Pulmonary artery endothelial cell (primary cell): ENCODE data around the gene TSPAN13. TPM values are rescaled to one million over a fixed set of nuclear protein-coding genes. Genes with fewer than 3 reads are reported as not detected.

Experiments
- DNase-seq: peaks from one replicate; pipeline ENCODE4 v3.0.0-alpha.2; 2011; ENCODE audit warnings: low read depth, low spot score
- total RNA-seq: library from RNA; depleted of rRNA; stranded (reverse); fragments of >200 nt; gene quantifications from 2 replicates; pipeline ENCODE4 v1.2.3, GENCODE V29; 2014

The TSPAN13 gene
- 19.4 and 24.6 TPM in 2 replicates for total RNA-seq

DNA sequence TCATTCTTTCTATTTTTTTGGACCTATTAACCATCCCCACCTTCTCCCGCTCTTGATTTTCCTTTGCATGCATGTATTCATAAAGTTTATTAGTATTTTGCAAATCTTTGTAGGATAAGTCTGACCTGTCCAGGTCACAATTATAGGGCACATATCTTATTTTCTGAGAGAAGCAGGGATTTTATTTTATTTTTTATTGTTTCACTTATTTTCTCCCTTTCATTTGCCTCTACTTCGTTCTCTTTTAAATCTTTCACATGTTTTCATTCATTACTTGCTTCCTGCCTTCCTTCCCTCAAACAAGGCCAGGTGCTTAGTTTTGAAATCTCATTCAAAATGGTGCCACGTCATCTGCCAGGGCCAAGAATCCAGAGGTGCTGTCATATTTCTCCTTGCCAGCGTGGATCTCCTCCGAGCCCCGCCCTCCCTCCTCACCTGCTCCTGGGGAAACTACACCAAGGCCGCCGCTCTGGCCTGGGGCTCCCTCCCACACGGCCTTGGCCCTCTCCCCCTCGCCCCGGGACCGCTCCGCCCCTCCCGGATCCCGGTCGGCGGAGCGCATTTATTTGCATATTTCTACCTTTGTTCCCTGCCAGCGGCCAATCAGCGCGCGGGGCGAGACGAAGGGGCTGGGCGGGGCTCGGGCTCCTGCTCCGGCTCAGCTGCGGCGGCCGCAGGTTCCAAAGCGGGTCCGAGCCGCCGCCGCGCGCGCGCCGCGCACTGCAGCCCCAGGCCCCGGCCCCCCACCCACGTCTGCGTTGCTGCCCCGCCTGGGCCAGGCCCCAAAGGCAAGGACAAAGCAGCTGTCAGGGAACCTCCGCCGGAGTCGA lies at the start of gene TSPAN13:
TSPAN13 (plus strand) TSS at position 654 of the 830 bp plus-strand sequence. CDS start 213 bp downstream, outside the sequence.
- DNase-seq = no peak

DNA sequence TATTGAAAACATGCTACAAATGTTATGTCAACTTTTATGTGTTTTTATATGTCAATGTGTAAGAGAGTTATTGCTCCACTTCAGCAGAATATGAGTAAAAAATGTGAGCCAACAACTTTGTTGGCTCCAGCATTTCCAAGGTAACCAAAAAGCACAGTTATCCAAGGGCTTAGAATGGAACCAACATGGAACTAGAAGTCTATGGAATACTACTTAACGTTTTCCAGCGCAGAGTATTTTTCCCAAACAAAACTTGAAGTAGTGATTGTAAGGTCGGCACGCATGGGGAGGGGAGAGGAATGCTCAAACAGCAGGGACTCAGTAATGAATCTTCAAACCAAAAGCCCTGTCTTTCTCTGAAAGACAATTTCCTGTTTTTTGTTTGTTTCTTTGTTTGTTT lies 45.0 kb upstream of the TSPAN13 start:
- no peak for DNase-seq

DNA sequence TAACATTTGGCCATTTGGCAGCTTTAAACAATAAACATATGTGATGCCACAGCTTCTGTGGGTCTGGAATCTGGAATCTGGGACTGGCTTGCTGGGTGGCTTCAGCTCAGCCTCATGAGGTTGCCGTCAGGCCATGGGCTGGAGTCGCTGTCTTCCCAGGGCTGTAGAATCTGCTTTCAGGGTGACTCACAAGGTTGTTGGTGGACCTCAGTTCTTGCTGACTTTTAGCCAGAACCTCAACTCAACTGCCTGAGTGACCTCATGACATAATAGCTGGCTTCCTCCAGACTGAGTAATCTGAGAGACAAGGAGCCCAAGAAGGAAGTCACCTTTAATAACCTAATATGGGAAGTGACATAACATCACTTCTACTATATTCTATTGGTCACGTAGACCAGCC lies 44.6 kb upstream of the TSPAN13 start:
- no peak for DNase-seq

DNA sequence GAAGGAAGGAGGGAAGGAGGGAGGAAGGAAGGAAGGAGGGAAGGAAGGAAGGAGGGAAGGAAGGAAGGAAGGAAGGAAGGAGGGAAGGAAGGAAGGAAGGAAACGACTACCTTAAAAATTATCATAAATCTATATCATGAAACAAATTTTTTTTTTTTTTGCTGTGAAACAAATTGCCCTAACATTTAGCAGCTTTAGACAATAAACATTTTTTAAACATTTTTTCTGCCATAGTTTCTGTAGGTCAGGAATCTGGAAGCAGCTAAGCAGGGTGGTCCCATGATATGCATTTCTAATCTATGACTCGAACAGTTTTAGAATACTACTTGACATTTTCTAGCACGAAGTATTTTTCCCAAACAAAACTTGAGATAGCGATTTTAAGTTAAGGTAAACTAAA lies 42.9 kb upstream of the TSPAN13 start:
- DNase-seq = no peak

DNA sequence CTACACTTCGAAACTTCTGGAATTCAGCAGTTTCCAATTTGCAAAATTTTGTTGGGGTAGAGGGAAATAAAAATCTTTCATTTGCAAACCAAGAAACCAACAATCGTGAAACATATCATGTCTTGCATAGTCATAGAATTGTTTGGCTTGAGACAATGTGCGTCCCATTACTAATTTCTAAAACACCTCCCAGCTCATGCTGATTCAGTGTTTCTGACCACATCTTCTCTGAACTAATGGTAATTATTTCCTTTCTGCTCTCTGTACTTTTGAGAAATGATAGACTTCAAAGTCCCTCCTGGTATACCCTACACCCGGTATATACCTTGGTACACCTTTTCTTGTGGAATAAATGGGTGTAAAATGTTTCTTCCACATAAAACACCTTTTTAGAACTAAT lies 41.8 kb upstream of the TSPAN13 start:
- DNase-seq = no peak

DNA sequence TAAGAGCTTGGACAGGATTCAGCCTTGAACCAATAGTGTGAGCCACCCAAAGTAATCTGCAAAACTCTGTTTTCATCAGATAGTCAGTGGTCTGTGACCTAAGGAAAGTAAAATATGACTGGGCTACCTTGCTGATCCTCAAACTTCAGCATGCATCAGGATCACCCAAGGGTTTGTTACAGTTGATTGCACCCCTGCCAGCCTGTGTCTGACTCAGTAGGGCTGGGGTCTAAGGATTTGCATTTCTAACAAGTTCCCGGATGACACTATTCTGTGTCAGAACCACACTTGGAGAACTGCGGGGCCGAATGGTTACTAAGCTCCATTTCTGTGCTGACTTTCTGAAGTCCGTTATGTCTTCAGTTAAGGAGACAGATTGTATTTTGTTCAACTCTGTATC lies 40.6 kb upstream of the TSPAN13 start:
- DNase-seq = no peak

DNA sequence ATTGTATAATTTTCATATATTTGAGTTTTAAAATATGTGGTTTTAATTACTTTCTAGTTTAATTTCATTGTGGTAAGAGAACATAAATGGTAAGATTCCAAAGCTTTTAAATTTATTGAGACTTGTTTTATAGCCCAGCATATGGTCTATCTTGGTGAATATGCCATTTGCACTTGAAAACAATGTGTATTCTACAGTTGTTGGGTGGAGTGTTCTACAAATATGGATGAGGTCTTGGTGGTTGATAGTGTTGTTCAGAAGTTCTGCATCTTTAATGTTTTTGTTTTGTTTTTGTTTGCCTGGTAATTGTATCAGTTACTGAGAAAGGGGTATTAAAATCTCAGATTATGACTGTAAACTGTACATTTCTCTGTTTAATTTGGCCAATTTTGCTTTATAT lies 37.6 kb upstream of the TSPAN13 start:
- DNase-seq = no peak

DNA sequence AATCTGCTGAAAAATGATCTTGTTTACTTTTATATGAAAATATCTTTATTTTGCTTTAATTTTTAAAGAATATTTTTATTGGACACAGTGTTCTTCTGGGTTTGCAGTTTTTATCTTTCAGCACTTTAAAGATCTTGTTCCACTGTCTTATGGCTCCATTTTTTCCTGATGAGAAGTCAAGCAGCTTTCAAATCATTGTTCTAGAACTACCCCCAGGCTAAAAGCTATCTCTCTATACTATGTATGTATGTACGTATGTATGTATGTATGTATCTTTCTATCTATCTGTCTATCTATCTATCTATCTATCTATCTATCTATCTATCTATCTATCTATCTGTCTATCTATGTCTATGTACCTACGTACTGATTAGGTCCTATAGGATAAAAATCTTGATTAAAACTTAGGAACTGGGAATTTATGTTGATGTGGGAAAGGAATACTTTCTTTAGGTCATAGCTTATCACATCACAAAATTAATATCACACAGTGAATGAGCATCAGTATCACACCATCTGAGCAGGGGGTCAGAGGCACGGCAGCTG lies 35.4 kb upstream of the TSPAN13 start:
- no peak for DNase-seq

DNA sequence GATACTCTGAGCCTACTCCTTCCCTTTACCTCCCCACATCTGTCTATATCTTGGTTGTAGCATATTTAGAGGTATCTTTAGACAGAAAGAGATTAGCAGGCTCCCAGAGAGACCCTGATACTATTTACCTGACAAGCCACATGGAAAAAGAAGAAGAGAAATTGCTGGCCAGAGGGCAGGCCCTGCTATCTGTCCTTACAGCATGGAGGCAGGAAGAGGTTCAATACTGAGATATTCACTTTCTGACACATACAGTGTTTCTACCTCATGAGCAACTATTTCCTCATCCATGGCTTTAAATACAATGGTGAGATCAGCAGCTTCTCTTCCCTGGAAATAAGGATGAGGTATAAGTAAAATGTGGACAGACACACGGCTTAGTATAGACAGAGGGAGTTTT lies 33.9 kb upstream of the TSPAN13 start:
- DNase-seq = no peak

DNA sequence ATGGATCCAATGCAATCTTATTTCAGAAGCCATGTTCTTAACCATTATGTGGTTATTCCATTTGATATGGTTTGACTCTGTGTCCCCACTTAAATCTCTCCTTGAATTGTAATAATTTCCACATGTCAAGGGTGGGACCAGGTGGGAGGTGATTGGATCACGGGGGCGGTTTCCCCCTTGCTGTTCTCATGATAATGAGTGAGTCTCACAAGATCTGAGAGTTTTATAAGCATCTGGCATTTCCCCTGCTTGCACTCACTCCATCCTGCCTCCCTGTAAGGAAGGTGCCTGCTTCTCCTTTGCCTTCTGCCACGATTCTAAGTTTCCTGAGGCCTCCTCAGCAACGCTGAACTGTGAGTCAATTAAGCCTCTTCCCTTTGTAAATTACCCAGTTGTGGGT lies 32.0 kb upstream of the TSPAN13 start:
- no peak for DNase-seq

DNA sequence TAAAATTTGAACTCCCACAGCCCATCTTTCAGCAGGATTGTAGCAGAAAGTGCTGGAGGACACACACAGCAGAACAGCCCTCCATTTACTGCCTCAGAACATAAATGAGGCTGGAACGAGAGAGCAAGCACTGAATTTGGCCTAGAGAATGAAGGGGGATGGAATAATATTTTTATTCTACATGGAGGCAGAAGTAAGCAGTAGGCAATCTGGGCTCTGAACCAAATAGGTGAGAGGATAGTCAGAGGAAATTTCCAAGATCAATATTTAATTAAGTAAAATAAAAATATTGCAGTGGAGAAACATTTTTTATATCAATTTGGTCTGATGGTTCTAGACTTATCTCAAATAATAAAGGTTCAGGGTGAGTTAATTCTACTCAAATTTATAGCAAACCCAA lies 29.2 kb upstream of the TSPAN13 start:
- DNase-seq = no peak

DNA sequence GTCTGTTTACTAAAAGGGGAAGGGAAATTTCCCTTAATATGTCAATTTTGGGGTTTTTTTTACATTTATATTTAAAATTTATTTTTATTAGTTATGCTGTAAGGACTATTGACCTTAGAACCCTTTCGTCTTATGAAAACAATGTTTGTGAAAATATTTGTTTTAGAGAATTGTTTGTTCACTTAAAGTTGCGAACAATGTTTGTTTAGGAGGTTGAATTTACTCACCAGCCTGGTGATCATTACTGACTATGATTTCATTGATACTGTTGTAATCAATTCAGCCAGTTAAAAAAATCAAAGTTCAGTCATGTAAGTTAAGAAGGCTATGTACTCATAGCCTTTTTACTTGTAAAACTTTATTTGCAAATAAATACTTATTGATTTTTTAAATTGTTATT lies 27.4 kb upstream of the TSPAN13 start:
- DNase-seq = no peak

DNA sequence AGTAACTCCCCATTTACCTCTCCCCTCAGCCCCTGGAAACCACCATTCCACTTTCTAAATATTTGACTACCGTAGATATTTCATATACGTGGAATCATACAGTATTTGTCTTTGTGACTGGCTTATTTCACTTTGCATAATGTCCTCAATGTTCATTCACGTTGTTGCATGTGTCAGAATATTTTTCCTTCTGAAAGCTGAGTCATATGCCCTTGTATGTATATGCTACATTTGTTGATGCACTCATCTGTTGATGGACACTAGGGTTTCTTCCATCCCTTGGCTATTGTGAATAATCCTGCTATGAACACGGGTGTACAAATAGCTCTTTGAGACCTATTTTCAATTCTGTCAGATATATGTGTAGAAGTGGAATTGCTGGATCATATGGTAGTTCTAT lies 25.8 kb upstream of the TSPAN13 start:
- DNase-seq = no peak

DNA sequence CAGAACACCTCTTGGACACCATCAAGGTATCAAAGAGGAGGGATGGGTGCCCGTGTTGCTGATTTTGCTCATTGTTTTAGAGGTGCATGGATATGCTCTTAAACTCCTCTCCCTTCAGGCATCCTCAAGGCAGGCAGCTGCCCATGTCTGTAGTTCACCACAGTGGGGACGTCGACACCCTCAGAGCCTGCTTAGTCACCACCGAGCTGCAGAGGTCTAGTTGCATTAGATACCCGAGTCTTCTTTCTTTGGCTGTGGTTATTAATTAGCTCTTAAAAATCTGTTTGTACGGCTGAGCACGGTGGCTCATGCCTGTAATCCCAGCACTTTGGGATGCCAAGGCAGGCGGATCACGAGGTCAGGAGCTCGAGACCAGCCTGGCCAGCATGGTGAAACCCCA lies 24.7 kb upstream of the TSPAN13 start:
- DNase-seq = no peak

DNA sequence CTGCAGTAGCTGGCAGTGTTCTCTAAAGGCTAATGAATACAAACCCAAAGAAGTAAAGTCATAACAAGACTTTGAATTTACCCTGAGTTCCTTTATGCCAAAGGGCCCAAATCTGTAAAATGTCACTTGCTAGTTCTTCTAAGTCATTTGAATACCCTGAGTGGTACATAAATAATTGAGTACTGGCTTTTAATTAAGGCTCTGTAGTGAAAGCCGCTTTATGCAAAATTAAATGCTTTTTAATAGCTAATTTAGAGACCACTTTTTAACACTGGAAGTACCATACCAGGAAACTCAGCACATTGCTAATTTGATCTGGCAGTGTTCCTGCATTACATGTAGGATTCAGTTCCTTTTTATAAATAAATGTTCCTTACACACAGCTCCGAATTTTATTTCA lies 24.0 kb upstream of the TSPAN13 start:
- DNase-seq = no peak

DNA sequence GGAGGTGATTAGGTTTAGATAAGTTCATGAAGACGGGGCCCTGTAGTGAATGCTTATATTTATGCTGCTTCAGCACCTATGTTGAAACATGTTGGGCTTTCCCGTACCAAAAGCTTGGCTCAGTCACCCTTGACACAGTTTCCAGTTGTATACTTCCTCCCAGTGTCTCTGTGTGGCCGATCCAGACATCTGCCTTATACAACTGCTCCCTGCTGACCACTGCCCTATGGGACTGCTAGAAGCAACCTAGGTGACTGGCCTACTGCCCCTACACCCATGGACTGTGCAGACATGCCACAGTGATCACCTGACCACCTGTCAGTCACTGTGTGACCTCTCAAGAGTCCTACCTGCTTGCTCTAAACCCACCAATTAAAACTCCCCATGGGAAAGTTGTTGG lies 22.6 kb upstream of the TSPAN13 start:
- no peak for DNase-seq

DNA sequence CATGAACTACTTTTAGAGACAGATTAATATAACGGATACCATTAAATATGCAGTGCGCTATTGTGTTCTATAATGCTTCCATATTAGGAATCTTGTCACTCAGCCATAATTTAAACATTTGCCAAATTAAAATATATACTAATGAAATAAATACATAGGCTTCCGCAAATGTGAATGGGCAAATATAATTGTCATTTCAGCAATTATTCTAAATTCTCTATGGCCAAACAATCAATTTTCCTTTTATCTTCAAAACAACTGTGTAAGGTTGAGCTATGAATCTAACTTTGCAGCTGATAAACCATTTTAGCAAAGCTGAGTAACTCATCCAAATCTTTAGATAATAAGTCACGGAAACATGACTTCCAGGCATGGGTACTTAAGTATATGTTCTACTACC lies 20.7 kb upstream of the TSPAN13 start:
- DNase-seq = no peak

DNA sequence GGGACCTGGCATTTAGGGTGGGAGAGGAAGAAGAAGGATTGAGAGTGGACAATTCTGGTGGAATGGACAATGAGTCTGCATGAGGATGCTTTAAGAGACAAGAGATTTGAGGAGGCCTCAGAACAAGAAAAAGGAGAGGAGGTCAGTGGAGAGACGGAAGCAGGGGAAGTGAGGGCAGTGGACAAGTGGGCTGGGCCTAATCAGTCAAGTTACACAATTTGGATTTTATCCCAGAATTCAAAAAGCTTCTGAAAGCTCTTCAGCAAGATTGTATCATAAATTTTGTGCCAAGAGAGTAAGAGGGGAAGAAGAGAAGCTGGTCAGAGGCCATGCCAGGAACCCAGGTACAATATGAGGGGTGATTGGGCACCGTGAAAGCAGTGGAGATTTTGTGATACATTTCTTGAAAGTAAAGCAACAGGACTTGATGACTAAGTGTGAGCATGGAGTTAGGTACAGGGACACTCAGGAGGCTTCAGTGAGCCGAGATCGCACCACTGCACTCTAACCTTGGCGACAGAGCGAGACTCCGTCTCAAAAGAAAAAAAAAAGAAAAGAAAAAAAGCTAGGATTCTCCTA lies 19.3 kb upstream of the TSPAN13 start:
- DNase-seq = no peak

DNA sequence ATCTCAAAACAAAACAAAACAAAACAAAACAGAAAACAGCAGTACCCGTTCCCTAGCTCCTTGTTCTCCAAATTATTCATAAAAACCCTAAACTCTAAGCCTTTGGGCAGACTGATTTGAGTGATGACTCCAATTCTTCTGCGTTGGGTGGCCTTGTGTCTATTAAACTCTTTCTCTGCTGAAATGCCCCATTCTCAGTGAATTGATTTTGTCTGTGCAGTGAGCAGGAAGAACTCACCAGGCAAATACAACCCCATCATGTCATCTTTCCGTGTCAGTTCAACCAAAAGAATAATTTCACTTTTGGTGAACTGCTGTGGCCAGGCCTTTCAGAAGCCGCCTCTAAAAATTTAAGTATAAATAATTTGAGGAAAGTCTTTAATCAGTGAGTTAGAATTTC lies 18.5 kb upstream of the TSPAN13 start:
- DNase-seq = no peak

DNA sequence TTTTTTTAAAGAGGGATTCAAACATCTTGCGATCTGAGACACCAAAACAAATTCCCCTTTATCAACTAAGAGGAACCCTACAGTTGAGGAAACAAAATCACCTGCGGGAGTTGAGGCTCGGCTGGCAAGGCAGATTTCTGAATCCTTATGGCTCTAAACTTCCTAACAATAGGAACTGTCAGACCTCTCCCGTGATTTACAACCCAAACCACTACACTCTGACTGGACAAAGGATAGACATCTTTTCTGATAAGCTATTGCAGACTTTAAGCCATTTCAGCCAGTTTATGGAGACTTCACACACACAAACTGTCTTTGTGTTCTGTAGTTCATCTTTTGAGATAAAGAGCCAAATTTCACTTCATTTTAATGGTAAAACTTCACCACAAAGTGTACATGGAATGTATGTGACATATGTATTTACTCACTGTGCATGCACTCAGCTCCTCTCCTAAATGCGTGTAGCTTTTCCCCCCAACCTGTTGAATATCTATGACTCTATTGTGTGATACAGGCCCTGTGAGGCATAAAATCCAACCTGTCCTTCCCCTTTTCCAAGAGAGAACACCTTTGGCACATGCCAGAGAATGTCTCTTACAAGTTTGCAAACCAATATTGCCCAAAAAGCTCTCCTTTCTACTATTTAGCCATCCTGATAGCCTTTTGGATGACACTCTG lies 15.4 kb upstream of the TSPAN13 start:
- no peak for DNase-seq

DNA sequence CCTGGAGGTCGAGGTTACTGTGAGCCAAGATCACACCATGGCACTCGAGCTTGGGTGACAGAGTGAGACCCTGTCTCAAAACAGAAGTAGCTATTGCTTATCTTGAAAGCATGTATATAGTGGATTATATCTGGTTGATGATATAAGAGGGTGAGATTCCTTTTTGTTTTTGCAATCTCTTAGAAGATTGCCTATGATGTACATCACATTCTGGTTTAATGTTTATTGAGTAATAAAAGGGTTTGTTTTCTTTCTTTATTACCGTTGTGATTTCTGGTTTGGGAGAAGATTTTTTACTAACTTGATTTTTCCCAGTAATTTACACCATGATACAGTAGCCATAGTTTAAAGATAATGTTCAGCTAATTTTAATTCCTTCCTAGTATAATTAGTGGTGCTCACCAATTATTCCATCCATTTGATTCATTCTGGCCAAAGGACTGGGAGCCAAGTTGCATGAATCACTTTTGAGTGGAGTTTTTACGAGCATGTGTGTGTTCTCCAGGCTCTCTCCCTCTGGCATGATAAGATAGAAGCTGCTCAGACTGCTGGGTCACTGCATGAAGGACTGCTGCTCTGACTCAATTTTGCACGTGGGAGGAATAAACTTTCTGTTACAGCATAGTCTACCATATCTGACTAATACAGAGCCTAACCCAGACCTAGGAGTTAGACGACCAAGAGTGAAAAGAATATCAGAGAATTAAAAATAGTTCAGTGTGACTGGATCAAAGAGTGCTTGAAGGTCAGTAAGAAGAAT lies 13.5 kb upstream of the TSPAN13 start:
- peak; percentile 60 for DNase-seq

DNA sequence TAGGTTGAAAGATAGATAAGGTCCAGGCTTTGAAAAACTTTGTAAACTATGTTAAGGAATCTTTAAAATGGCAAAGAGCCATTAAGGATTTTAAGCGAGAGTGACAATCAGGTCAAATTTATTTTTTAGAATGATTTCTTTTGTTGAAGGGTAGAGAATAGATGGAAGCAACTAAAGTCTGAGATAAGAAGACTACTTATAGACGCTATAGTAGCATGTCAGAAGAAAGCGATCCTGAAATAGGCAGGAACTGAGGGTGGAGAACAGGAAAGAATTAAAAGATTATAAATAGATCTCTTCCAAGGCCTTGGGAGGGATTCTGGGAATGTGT lies 13.0 kb upstream of the TSPAN13 start:
- no peak for DNase-seq
